OCI-LY3 (cell line): ENCODE results near the gene PGAP1.

Experiments
- H2AFZ ChIP-seq: fragments of 200-600, 300-600 bp; shearing (Covaris generic); 2 replicates; pipeline ENCODE4 v1.6.0; 2014; ENCODE audit warnings: antibody characterized with exemption, low read depth, low read length
- H3K27ac ChIP-seq: fragments of 200-600, 300-600 bp; sonication (generic); 2 replicates; pipeline ENCODE4 v1.5.1; 2014; ENCODE audit warnings: mild to moderate bottlenecking, low read length, moderate library complexity, mixed read lengths
- H3K27me3 ChIP-seq: fragments of 200-600, 300-600 bp; sonication (generic); 2 replicates; pipeline ENCODE4 v1.6.1; 2014; ENCODE audit warnings: low read depth, low read length, mixed read lengths
- H3K36me3 ChIP-seq: fragments of 200-600, 300-600 bp; sonication (generic); replicated peaks from 2 replicates; pipeline ENCODE3; 2014; ENCODE audit warnings: low read depth, low read length, mixed read lengths
- H3K4me1 ChIP-seq: fragments of 300-600, 200-600 bp; sonication (generic); 2 replicates; pipeline ENCODE4 v1.6.1; 2014; ENCODE audit warnings: low read length, mixed read lengths
- H3K4me2 ChIP-seq: fragments of 200-600, 300-600 bp; sonication (generic); 2 replicates; pipeline ENCODE4 v1.6.1; 2014; ENCODE audit warnings: low read length, mixed read lengths
- H3K4me3 ChIP-seq: fragments of 300-600, 200-600 bp; sonication (generic); 2 replicates; pipeline ENCODE4 v1.5.1; 2014; ENCODE audit warnings: antibody characterized with exemption, mild to moderate bottlenecking, low read length, moderate library complexity
- H3K79me2 ChIP-seq: fragments of 300-600, 200-600 bp; shearing (Covaris generic); 2 replicates; pipeline ENCODE4 v1.6.1; 2014; ENCODE audit warnings: mild to moderate bottlenecking, low read length, mixed read lengths
- H3K9ac ChIP-seq: fragments of 300-600, 200-600 bp; shearing (Covaris generic); 2 replicates; pipeline ENCODE4 v1.6.0; 2014; ENCODE audit warnings: mild to moderate bottlenecking, low read length, moderate library complexity
- H3K9me3 ChIP-seq: fragments of 200-600, 300-600 bp; shearing (Covaris generic); 2 replicates; pipeline ENCODE4 v1.6.1; 2014; ENCODE audit warnings: low read length, mixed read lengths; ENCODE audit not compliant: insufficient read depth
- H4K20me1 ChIP-seq: fragments of 200-600, 300-600 bp; sonication (generic); 2 replicates; pipeline ENCODE4 v1.6.1; 2016; ENCODE audit warnings: low read length, mixed read lengths; ENCODE audit not compliant: insufficient read depth
- EZH2phosphoT487 ChIP-seq: fragments of 200-600 bp; shearing (Covaris generic); IDR thresholded peaks from 2 replicates; pipeline ENCODE4 v1.6.1; 2018; ENCODE audit warnings: antibody characterized with exemption, mixed run types, low read depth
- TF ChIP-seq, protein P1 (sequence below): fragments of 200-600, 300-600 bp; sonication (generic); IDR thresholded peaks from 2 replicates; pipeline ENCODE4 v1.5.1; 2014; ENCODE audit warnings: antibody characterized with exemption, low read length, low read depth

The PGAP1 gene

DNA sequence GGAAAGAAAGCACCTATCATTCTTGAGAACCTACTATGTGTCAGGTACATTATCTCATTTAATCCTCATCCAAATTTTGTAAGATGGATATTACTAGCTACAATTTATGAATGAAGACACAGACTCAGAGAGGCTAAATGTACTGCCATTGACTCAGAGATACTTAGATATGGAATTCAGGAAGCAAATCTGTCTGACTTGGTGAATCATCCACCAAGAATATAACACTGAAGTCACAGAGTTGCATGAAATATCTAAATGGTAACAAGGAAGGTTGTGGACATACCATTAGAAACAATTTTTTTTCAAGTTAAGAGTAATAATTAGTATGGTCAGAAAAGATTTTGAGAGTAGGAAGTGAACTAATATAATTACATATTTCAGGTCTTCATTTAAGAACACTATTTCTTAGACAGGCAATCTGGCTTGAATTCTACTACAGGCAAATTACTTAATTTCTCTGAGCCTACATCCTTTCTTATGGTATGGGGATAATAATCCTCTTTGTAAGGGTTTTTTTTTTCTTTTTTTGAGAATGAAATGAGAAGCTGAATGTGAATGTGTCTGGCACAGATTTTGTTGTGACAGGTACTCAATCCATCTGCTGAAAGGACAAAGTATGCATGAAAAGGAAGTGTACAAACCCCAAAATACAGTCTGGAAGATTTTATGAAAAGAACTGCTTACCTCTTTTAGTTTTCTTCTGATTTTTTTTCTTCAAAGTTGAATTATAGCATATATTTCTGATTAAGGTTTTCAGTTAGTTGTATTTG, 102.6 kb downstream of the PGAP1 start:
- H4K20me1 ChIP-seq: no peaks in the 10 kb centered on the region
- no peak overlapping the region for H3K27ac ChIP-seq
- no peaks in the 10 kb centered on the region for H3K79me2 ChIP-seq
- H3K36me3 ChIP-seq: no peaks in the 10 kb centered on the region
- H3K4me1 ChIP-seq: no peaks in the 10 kb centered on the region
- no peak overlapping the region for H3K9ac ChIP-seq
- H3K4me2 ChIP-seq: no peak overlapping the region
- TF ChIP-seq, protein P1, sequence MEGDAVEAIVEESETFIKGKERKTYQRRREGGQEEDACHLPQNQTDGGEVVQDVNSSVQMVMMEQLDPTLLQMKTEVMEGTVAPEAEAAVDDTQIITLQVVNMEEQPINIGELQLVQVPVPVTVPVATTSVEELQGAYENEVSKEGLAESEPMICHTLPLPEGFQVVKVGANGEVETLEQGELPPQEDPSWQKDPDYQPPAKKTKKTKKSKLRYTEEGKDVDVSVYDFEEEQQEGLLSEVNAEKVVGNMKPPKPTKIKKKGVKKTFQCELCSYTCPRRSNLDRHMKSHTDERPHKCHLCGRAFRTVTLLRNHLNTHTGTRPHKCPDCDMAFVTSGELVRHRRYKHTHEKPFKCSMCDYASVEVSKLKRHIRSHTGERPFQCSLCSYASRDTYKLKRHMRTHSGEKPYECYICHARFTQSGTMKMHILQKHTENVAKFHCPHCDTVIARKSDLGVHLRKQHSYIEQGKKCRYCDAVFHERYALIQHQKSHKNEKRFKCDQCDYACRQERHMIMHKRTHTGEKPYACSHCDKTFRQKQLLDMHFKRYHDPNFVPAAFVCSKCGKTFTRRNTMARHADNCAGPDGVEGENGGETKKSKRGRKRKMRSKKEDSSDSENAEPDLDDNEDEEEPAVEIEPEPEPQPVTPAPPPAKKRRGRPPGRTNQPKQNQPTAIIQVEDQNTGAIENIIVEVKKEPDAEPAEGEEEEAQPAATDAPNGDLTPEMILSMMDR: no peak
- TF ChIP-seq EZH2phosphoT487: no peak
- no peak overlapping the region for H2AFZ ChIP-seq
- no peaks in the 10 kb centered on the region for H3K9me3 ChIP-seq
- H3K27me3 ChIP-seq: no peaks in the 10 kb centered on the region
- H3K4me3 ChIP-seq: no peak overlapping the region

DNA sequence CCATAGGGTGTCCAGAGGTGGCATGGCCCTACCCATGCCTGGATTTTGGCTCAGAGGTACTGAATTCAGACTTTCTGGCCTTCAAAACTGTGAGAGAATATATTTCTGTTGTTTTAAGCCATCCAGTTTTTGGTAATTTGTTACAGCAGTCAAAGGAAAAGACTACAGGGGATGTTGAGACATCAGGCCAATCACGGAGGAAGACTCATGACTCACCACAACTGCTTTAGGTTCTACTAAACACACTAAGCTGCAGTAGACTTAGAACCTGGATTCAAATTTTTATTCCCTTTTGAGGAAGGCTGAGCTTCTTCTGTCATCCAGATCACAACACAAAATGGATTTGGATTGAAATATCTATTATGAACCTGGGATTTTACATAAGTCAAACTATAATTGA, 105.3 kb downstream of the PGAP1 start:
- Histone ChIP-seq H3K36me3 (no peaks in the 10 kb centered on the region), H3K4me1 (no peaks in the 10 kb centered on the region), H2AFZ (no peak overlapping the region), H3K79me2 (no peaks in the 10 kb centered on the region), H3K4me3 (no peak overlapping the region), H3K9ac (no peak overlapping the region), H4K20me1 (no peaks in the 10 kb centered on the region), H3K9me3 (no peaks in the 10 kb centered on the region), H3K27me3 (no peaks in the 10 kb centered on the region), H3K27ac (no peak overlapping the region), H3K4me2 (no peak overlapping the region)
- no peak for TF ChIP-seq EZH2phosphoT487
- TF ChIP-seq, protein P1: no peak

DNA sequence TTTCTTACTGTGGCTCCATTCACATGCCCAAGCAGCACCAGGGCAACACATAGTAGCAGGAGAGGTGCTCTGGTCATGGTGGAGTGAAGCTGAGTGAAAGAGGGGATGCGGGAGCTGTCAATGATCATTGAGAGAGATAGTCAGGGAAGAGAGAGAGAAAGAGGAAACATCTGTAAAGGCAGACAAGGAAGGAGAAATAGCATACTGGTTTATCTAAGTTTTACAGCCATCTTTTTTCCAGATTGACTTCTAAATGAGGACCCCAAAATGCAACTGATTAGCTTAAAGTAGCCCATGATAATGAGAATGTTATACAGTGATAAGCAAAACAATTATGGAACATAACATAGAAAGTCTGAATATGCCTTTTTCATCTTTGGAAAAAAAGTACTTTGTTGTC, 117.2 kb downstream of the PGAP1 start, which contains the start of gene C2orf66:
C2orf66 (minus strand) TSS at position 96 of the 400 bp plus-strand sequence; CDS start at position 77, 19 bp downstream.
- H3K4me1 ChIP-seq: no peaks in the 10 kb centered on the region
- no peaks in the 10 kb centered on the region for H3K36me3 ChIP-seq
- no peak within 1 kb of the TSS for H3K4me2 ChIP-seq
- H4K20me1 ChIP-seq: no peaks in the 10 kb centered on the region
- H3K9me3 ChIP-seq: no peaks in the 10 kb centered on the region
- no peak within 1 kb of the TSS for H2AFZ ChIP-seq
- TF ChIP-seq, protein P1: no peak
- TF ChIP-seq EZH2phosphoT487: no peak
- H3K79me2 ChIP-seq: no peaks in the 10 kb centered on the region
- H3K4me3 ChIP-seq: no peak within 1 kb of the TSS
- no peak within 1 kb of the TSS for H3K9ac ChIP-seq
- no peak within 1 kb of the TSS for H3K27ac ChIP-seq
- H3K27me3 ChIP-seq: no peaks in the 10 kb centered on the region

DNA sequence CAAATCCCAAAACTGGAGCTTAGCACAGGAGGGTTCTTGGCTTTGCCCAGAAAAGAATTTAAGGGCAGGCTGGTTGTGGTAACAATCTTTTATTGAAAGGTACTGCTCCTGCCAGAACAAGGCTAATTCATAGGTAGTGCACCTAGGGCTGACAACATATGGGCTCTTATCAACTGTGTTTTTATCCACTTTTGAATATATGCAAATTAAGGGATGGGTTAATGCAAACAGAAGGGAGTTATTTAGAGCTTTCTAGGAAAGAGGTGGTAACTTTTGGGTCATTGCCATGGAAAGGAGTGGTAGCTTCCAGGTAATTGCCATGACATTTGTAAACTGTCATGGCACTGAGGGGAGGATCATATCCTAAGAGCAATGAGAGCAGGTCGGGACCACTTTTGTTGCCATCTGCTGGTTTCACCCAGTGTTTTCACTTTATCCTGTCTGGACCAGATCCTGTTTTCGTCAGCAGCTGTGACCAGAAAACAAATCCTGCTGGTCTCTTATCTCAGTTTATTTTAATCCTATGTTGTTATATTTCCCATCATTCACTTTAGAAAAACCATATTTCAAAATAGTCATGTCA, 118.3 kb downstream of the PGAP1 start:
- Histone ChIP-seq H3K79me2 (no peaks in the 10 kb centered on the region), H3K27ac (no peak overlapping the region), H3K4me2 (no peak overlapping the region), H3K4me1 (no peaks in the 10 kb centered on the region), H3K9me3 (no peaks in the 10 kb centered on the region), H2AFZ (no peak overlapping the region), H4K20me1 (no peaks in the 10 kb centered on the region), H3K27me3 (no peaks in the 10 kb centered on the region), H3K4me3 (no peak overlapping the region), H3K9ac (no peak overlapping the region), H3K36me3 (no peaks in the 10 kb centered on the region)
- TF ChIP-seq, protein P1: peak; percentile 17; the same call in 1 of the 2 replicates
- TF ChIP-seq EZH2phosphoT487: no peak
